K562 (cell line): ENCODE results near the gene RNF26. TPM values are rescaled to one million over a fixed set of nuclear protein-coding genes. Genes with fewer than 3 reads are reported as not detected.

Source experiments
- ATF4 ChIP-seq: fragments of 450-650 bp; formaldehyde crosslinking; IDR thresholded peaks from 2 replicates; pipeline ENCODE4 v1.4.0; 2022; ENCODE audit warnings: mild to moderate bottlenecking, moderate library complexity
- ATF7 ChIP-seq: fragments of 450-650 bp; IDR thresholded peaks from 2 replicates; pipeline ENCODE4 v1.7.1; 2014; ENCODE audit warnings: mild to moderate bottlenecking, moderate library complexity
- CHCHD3 ChIP-seq: fragments of 250-450 bp; sonication (Bioruptor Pico); IDR thresholded peaks from 2 replicates; pipeline ENCODE4 v2.1.2; 2022; ENCODE audit warnings: mild to moderate bottlenecking
- DACH1 ChIP-seq: fragments of 450-650 bp; IDR thresholded peaks from 2 replicates; pipeline ENCODE4 v1.6.1; 2018; ENCODE audit not compliant: partially characterized antibody
- ELF1 ChIP-seq: fragments of 200-800 bp; sonication (Bioruptor generic); IDR thresholded peaks from 2 replicates; pipeline ENCODE4 v1.6.1; 2016; ENCODE audit warnings: missing genetic modification characterization, missing compliant biosample characterization
- ELF4 ChIP-seq: fragments of 450-650 bp; formaldehyde crosslinking; IDR thresholded peaks from 2 replicates; pipeline ENCODE4 v1.4.0; 2022; ENCODE audit warnings: missing genetic modification characterization
- HINFP ChIP-seq: fragments of 450-650 bp; conservative IDR thresholded peaks from 2 replicates; pipeline ENCODE4 v1.6.1; 2016; ENCODE audit warnings: missing genetic modification characterization, low read depth, mild to moderate bottlenecking, control low read depth, missing compliant biosample characterization
- KHSRP ChIP-seq: fragments of 450-650 bp; IDR thresholded peaks from 2 replicates; pipeline ENCODE4 v1.6.1; 2017
- KLF6 ChIP-seq: fragments of 250-450 bp; sonication (Bioruptor Pico); IDR thresholded peaks from 2 replicates; pipeline ENCODE4 v1.4.0; 2020; ENCODE audit warnings: mild to moderate bottlenecking, moderate library complexity, borderline replicate concordance
- NCOA2 ChIP-seq, 2 experiments: fragments of 450-650 bp; IDR thresholded peaks; 2 replicates each; pipeline ENCODE4 v1.6.1; 2018; ENCODE audit warnings: mild to moderate bottlenecking in 2 of 2, moderate library complexity in 1 of 2; ENCODE audit not compliant: partially characterized antibody in 2 of 2
- NCOA6 ChIP-seq: fragments of 450-650 bp; IDR thresholded peaks from 2 replicates; pipeline ENCODE4 v1.6.1; 2017; ENCODE audit warnings: mild to moderate bottlenecking
- PYGO2 ChIP-seq: fragments of 450-650 bp; IDR thresholded peaks from 2 replicates; pipeline ENCODE4 v1.6.1; 2016; ENCODE audit warnings: mild to moderate bottlenecking, missing genetic modification characterization, moderate library complexity, missing compliant biosample characterization
- RB1 ChIP-seq: fragments of 450-650 bp; IDR thresholded peaks from 2 replicates; pipeline ENCODE4 v1.6.1; 2017; ENCODE audit warnings: low read depth, mild to moderate bottlenecking
- RBM39 ChIP-seq: fragments of 200-400 bp; formaldehyde crosslinking; optimal IDR thresholded peaks from 2 replicates; pipeline ENCODE3; 2018; ENCODE audit warnings: low read depth, low read length
- SIN3B ChIP-seq: fragments of 450-650 bp; IDR thresholded peaks from 2 replicates; pipeline ENCODE4 v1.6.1; 2017; ENCODE audit warnings: low read depth, mild to moderate bottlenecking, moderate library complexity
- SMARCE1 ChIP-seq: fragments of 450-650 bp; IDR thresholded peaks from 2 replicates; pipeline ENCODE4 v1.7.1; 2016; ENCODE audit warnings: mild to moderate bottlenecking
- TCF7L2 ChIP-seq: fragments of 150-350 bp; IDR thresholded peaks from 2 replicates; pipeline ENCODE4 v1.6.1; 2016; ENCODE audit warnings: low read depth, mild to moderate bottlenecking, low read length, moderate library complexity
- THRAP3 ChIP-seq: fragments of 450-650 bp; IDR thresholded peaks from 2 replicates; pipeline ENCODE4 v1.6.1; 2016; ENCODE audit warnings: mild to moderate bottlenecking, inconsistent platforms, borderline replicate concordance
- TRIM28 ChIP-seq: fragments of 450-650 bp; IDR thresholded peaks from 2 replicates; pipeline ENCODE4 v1.6.1; 2017
- XRCC5 ChIP-seq: fragments of 200-400 bp; formaldehyde crosslinking; IDR thresholded peaks from 2 replicates; pipeline ENCODE4 v1.6.1; 2017; ENCODE audit warnings: low read depth, mild to moderate bottlenecking, low read length
- ZEB2 ChIP-seq: fragments of 450-650 bp; IDR thresholded peaks from 2 replicates; pipeline ENCODE4 v1.6.1; 2016
- ZFPM2 ChIP-seq: fragments of 250-450 bp; sonication (Bioruptor Pico); IDR thresholded peaks from 2 replicates; pipeline ENCODE4 v1.5.1; 2022; ENCODE audit warnings: mild to moderate bottlenecking
- ZKSCAN3 ChIP-seq: fragments of 250-450 bp; sonication (Bioruptor Pico); IDR thresholded peaks from 2 replicates; pipeline ENCODE4 v1.4.0; 2020
- ZNF280A ChIP-seq: fragments of 450-650 bp; IDR thresholded peaks from 2 replicates; pipeline ENCODE4 v1.6.1; 2018; ENCODE audit warnings: mild to moderate bottlenecking, low read depth; ENCODE audit not compliant: partially characterized antibody
- polyA plus RNA-seq, 8 experiments: library from polyadenylated mRNA; depleted of rRNA in 4 of 8; stranded (reverse) in 5 of 8; unstranded in 3 of 8; fragments of >200 nt; fragmentation: Nextera tagmentation in 2 of 8; fragmentation: Illumina TruSeq in 1 of 8; extraction: Ambion mirVana in 2 of 8; extraction: Trizol in 1 of 8; gene quantifications; 2 replicates each; pipeline versions ENCODE4 v1.2.1 to v1.2.3, GENCODE V29; 2011 to 2014; ENCODE audit warnings: inconsistent platforms in 1 of 8, missing spikeins in 1 of 8
- total RNA-seq, 7 experiments: library from RNA; depleted of rRNA in 6 of 7; stranded (reverse); fragments of >200 nt in 6 of 7; fragmentation: Illumina TruSeq in 2 of 7; extraction: Trizol in 2 of 7; gene quantifications; 2 replicates each; pipeline versions ENCODE4 v1.2.1 to v1.2.3, GENCODE V29; 2011 to 2021; ENCODE audit warnings: low replicate concordance in 1 of 7
- TF ChIP-seq, protein P1 (sequence below), 2 experiments: fragments of 450-650 bp in 1 of 2; sonication (generic) in 1 of 2; formaldehyde crosslinking; conservative IDR thresholded peaks; 2 replicates each; pipeline versions ENCODE4 v1.4.0 to v1.8.1; 2020 to 2022; ENCODE audit warnings: mild to moderate bottlenecking in 1 of 2, missing genetic modification reagents in 1 of 2
- TF ChIP-seq, protein P2 (sequence below): sonication (generic); formaldehyde crosslinking; IDR thresholded peaks from 2 replicates; pipeline ENCODE4 v1.8.1; 2023; ENCODE audit warnings: mild to moderate bottlenecking, missing genetic modification reagents

RNF26 gene
- total and polyA plus RNA-seq, 9 of the 15 experiments (the other 6 are each of a cell fraction or from before 2014, with no cell fraction given): 5.3 to 53.6 (median 12.7) TPM

GRCh38 chr11:119339589-119340334 lies 5.4 kb downstream of the RNF26 start (continued):
- TF ChIP-seq SMARCE1: peak; percentile 29; the same call in 1 of the 2 replicates
- no peak for TF ChIP-seq TCF7L2
- TF ChIP-seq ATF7: peak; percentile 58
- TF ChIP-seq HINFP: no peak
- TF ChIP-seq ATF4 (CRISPR knock-in tag): 0 out of 2 replicates have a peak, but pooled peaks have one; percentile 3
- 0 out of 2 replicates have a peak, but pooled peaks have one; percentile 29 for TF ChIP-seq SIN3B
- no peak for TF ChIP-seq ZEB2
- peak; percentile 82; the same call in 1 of the 2 replicates for TF ChIP-seq XRCC5
- TF ChIP-seq ZFPM2: no peak
- TF ChIP-seq ZNF280A: no peak
- TF ChIP-seq, protein P1, sequence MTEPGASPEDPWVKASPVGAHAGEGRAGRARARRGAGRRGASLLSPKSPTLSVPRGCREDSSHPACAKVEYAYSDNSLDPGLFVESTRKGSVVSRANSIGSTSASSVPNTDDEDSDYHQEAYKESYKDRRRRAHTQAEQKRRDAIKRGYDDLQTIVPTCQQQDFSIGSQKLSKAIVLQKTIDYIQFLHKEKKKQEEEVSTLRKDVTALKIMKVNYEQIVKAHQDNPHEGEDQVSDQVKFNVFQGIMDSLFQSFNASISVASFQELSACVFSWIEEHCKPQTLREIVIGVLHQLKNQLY (CRISPR knock-in tag; conservative IDR thresholded peaks at IDR 0.05): no peak
- peak; percentile 95 for TF ChIP-seq RB1
- TF ChIP-seq NCOA6: peak; percentile 88
- TF ChIP-seq PYGO2 (tag): no peak
- TF ChIP-seq CHCHD3 (CRISPR knock-in tag): no peak
- no peak for TF ChIP-seq ELF4 (CRISPR knock-in tag)
- no peak for TF ChIP-seq TRIM28
- TF ChIP-seq KHSRP: no peak
- no peak for TF ChIP-seq ZKSCAN3 (CRISPR knock-in tag)
- TF ChIP-seq RBM39: no peak
- TF ChIP-seq, protein P2, sequence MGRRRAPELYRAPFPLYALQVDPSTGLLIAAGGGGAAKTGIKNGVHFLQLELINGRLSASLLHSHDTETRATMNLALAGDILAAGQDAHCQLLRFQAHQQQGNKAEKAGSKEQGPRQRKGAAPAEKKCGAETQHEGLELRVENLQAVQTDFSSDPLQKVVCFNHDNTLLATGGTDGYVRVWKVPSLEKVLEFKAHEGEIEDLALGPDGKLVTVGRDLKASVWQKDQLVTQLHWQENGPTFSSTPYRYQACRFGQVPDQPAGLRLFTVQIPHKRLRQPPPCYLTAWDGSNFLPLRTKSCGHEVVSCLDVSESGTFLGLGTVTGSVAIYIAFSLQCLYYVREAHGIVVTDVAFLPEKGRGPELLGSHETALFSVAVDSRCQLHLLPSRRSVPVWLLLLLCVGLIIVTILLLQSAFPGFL (CRISPR knock-in tag): no peak
- no peak for TF ChIP-seq KLF6 (CRISPR knock-in tag)
- TF ChIP-seq THRAP3: no peak
- no peak for TF ChIP-seq NCOA2 (IDR thresholded peaks at IDR 0.05; ENCODE audit: partially characterized antibody in 2 of 2)
- TF ChIP-seq ELF1 (tag): no peak
- no peak for TF ChIP-seq DACH1
